Fibroblast of lung (primary cell): Measurements from ENCODE around the gene ASXL1.

Experiments used
- CTCF ChIP-seq, 2 donors: IDR thresholded peaks in 1 of 2; conservative IDR thresholded peaks in 1 of 2; 1 replicate in 1 of 2; 2 replicates in 1 of 2; pipeline ENCODE4 v1.5.1; 2011 to 2012; ENCODE audit warnings: low read length in 2 of 2, control low read depth in 1 of 2, inconsistent platforms in 1 of 2, low read depth in 1 of 2, mild to moderate bottlenecking in 1 of 2
- EZH2 ChIP-seq: IDR thresholded peaks from 2 replicates; pipeline ENCODE4 v1.5.1; 2012; ENCODE audit warnings: low read length, control low read depth, mild to moderate bottlenecking; ENCODE audit errors: missing control alignments

GRCh38 chr20:32343439-32343838 lies 14.7 kb upstream of the ASXL1 start:
- no peak for TF ChIP-seq CTCF (conservative IDR thresholded peaks at IDR 0.05 in 1 of 2, IDR thresholded peaks at IDR 0.05 in 1 of 2; ENCODE audit: low read depth in 1 of 2, low read length in 2 of 2)
- TF ChIP-seq EZH2 = no peak
